CD4-positive, alpha-beta memory T cell (primary cell): Measurements from ENCODE around the gene CAMTA1. TPM values are rescaled to one million over a fixed set of nuclear protein-coding genes. Genes with fewer than 3 reads are reported as not detected.

Experiments used
- CTCF ChIA-PET: fragments of 350-600 bp; sonication (Branson Sonifier 250); formaldehyde crosslinking; loops from one replicate; lab custom pipeline; 2021; ENCODE audit warnings: inconsistent platforms; ENCODE audit not compliant: partially characterized antibody; lab: Charles Lee
- POLR2A ChIA-PET: fragments of 350-600 bp; sonication (Branson Sonifier 250); formaldehyde crosslinking; loops from one replicate; lab custom pipeline; 2021; ENCODE audit not compliant: partially characterized antibody; lab: Charles Lee
- DNase-seq, 5 donors: peaks; one replicate each; pipeline versions ENCODE4 v3.0.0 to v3.0.0-alpha.2; 2020 to 2022; ENCODE audit warnings: mixed read lengths in 1 of 5
- H3K27ac ChIP-seq: one replicate; pipeline ENCODE4 v1.7.0; 2013; ENCODE audit warnings: low read depth, low read length
- H3K27me3 ChIP-seq: 2 replicates; pipeline ENCODE4 v1.7.0; 2013; ENCODE audit warnings: mild to moderate bottlenecking, low read length, moderate library complexity; ENCODE audit not compliant: insufficient read depth
- H3K36me3 ChIP-seq: 2 replicates; pipeline ENCODE4 v1.7.0; 2013; ENCODE audit warnings: mild to moderate bottlenecking, low read length, moderate library complexity; ENCODE audit not compliant: insufficient read depth
- H3K4me1 ChIP-seq: 2 replicates; pipeline ENCODE4 v1.7.0; 2013; ENCODE audit warnings: mild to moderate bottlenecking, low read length, moderate library complexity; ENCODE audit not compliant: insufficient read depth
- H3K4me3 ChIP-seq, 2 donors: one replicate each; pipeline ENCODE4 v1.7.0; 2013; ENCODE audit warnings: low read length in 2 of 2, mild to moderate bottlenecking in 1 of 2
- H3K9me3 ChIP-seq, 2 donors: one replicate each; pipeline ENCODE4 v1.7.0; 2013; ENCODE audit warnings: low read length in 2 of 2, control low read depth in 1 of 2; ENCODE audit not compliant: control insufficient read depth in 1 of 2
- H3K27ac Mint-ChIP-seq, 7 donors: one replicate each; pipeline ENCODE4 v1.8.0; 2020 to 2021; ENCODE audit warnings: mixed read lengths in 7 of 7, mild to moderate bottlenecking in 6 of 7, inconsistent platforms in 3 of 7, moderate library complexity in 3 of 7
- H3K27me3 Mint-ChIP-seq, 2 donors: one replicate each; pipeline ENCODE4 v1.8.0; 2020 to 2021; ENCODE audit warnings: mixed read lengths in 2 of 2
- H3K36me3 Mint-ChIP-seq, 2 donors: one replicate each; pipeline ENCODE4 v1.8.0; 2020 to 2021; ENCODE audit warnings: mixed read lengths in 2 of 2, inconsistent platforms in 1 of 2, mild to moderate bottlenecking in 1 of 2
- H3K4me1 Mint-ChIP-seq, 4 donors: one replicate each; pipeline ENCODE4 v1.8.0; 2020 to 2021; ENCODE audit warnings: mixed read lengths in 4 of 4, mild to moderate bottlenecking in 1 of 4
- H3K4me3 Mint-ChIP-seq, 8 donors: one replicate each; pipeline ENCODE4 v1.8.0; 2020 to 2021; ENCODE audit warnings: mixed read lengths in 8 of 8, mild to moderate bottlenecking in 7 of 8, moderate library complexity in 6 of 8, inconsistent platforms in 3 of 8
- H3K9me3 Mint-ChIP-seq, 8 donors: one replicate each; pipeline ENCODE4 v1.8.0; 2020 to 2021; ENCODE audit warnings: mixed read lengths in 8 of 8, mild to moderate bottlenecking in 5 of 8, inconsistent platforms in 3 of 8, moderate library complexity in 1 of 8
- intact Hi-C: fragments of 100-400 bp; cut with micrococcal nuclease; formaldehyde crosslinking; loops from one replicate; pipeline ENCODE4 v1.15.1; 2023
- polyA plus RNA-seq, 2 donors: library from polyadenylated mRNA; unstranded; fragments of 300-500 nt; fragmentation: Illumina TruSeq; gene quantifications; one replicate each; pipeline ENCODE4 v1.2.3, GENCODE V29; 2021
- total RNA-seq, 2 experiments: library from RNA; stranded (reverse); gene quantifications; one replicate each; pipeline ENCODE4 v1.2.3, GENCODE V29; 2021

Gene CAMTA1
- total and polyA plus RNA-seq, 4 experiments from 2014 or later = 39.1 to 118 (median 59.9) TPM

DNA sequence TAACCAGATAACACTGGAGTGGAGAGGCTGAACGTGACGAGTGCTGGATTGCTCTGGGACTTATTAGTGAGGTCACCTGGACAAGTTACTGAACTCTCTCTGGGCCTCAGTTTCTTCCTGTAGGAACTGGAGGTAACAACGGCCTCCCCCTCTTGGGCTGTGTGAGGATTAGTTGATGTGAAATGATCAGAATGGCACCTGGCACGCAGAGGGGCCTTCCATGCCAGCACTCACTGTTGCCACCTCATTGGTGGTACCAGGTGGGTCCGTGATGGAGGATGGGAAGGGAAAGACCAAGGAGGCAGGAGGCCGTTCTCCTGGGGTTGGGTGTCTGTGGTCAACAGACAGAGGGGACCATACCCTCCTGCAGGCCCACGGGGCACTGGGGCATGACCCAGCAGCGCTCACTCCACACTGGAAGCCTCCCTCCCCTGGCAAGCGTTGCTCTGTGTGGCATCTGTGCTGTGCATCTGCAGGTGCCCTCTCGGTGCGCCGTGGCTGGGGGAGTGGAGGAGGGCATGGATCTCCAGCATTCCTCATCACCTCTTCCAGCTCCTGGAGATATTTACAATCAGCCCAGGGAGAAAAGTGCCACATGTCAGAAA is 636.3 kb downstream of the CAMTA1 start:
- no peak overlapping the region for H3K27ac ChIP-seq
- Mint-ChIP-seq H3K9me3 (peaks cover 0 to 18% (median 8%) of the 10 kb centered on the region in 8 donors), H3K27ac (no peak overlapping the region), H3K27me3 (peaks cover 5 to 9% of the 10 kb centered on the region in 2 donors), H3K4me3 (no peak overlapping the region), H3K36me3 (no peaks in the 10 kb centered on the region), H3K4me1 (no peaks in the 10 kb centered on the region)
- no peak overlapping the region for H3K4me3 ChIP-seq
- ChIA-PET CTCF (no interaction called here), POLR2A (no interaction called here)
- intact Hi-C loops = no loop called here
- no peaks in the 10 kb centered on the region for H3K4me1 ChIP-seq
- no peaks in the 10 kb centered on the region for H3K27me3 ChIP-seq
- H3K9me3 ChIP-seq = no peaks in the 10 kb centered on the region
- no peak for DNase-seq
- no peaks in the 10 kb centered on the region for H3K36me3 ChIP-seq

DNA sequence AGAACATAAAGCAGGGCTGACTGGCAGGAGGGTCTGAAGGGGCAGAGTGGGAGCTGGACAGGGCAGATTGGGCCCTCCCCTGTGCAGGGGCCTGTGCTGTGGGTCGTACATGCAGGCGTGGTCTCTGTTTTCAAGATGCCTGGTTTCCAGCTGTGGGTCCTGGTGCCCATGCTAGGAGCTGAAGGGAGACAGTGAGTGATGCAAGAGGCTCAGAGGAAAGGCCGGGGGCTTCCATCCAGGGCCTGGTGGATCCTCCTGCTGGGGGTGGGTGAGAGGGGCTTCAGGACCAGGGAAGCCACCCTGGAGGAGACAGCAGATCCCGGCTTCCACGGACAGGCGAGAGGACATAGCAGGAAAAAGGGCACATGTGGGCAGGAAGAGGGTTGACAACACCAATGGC is 636.8 kb downstream of the CAMTA1 start:
- Histone ChIP-seq H3K4me3 (no peak overlapping the region), H3K27ac (no peak overlapping the region), H3K36me3 (no peaks in the 10 kb centered on the region), H3K9me3 (no peaks in the 10 kb centered on the region), H3K4me1 (no peaks in the 10 kb centered on the region), H3K27me3 (no peaks in the 10 kb centered on the region)
- CTCF ChIA-PET = no interaction called here
- no peak overlapping the region for H3K4me3 Mint-ChIP-seq
- no peaks in the 10 kb centered on the region for H3K4me1 Mint-ChIP-seq
- POLR2A ChIA-PET = no interaction called here
- H3K27me3 Mint-ChIP-seq = peaks cover 5 to 9% of the 10 kb centered on the region in 2 donors
- peaks cover 0 to 18% (median 8%) of the 10 kb centered on the region in 8 donors for H3K9me3 Mint-ChIP-seq
- no peak for DNase-seq
- H3K36me3 Mint-ChIP-seq = no peaks in the 10 kb centered on the region
- intact Hi-C loops = no loop called here
- H3K27ac Mint-ChIP-seq = no peak overlapping the region

DNA sequence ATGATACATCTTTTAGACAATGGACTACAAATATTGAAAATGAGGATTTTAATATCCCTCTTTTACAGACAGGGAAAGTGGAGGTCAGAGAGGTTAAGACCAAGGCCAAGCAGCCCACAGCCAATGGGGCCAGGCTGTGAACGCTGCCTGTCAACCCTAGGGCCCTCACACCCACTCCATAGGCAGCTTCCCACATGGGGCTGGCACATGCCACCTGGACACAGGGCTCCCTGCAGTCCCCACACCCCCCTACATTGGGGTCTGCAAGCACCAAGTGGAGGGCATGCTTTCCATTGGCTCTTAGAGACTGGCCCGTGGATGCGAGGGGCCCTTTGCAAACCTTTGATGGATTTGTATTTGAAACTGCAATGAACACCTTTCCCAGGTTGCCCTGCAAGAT is 637.3 kb downstream of the CAMTA1 start:
- Histone ChIP-seq H3K27me3 (no peaks in the 10 kb centered on the region), H3K4me1 (no peaks in the 10 kb centered on the region)

DNA sequence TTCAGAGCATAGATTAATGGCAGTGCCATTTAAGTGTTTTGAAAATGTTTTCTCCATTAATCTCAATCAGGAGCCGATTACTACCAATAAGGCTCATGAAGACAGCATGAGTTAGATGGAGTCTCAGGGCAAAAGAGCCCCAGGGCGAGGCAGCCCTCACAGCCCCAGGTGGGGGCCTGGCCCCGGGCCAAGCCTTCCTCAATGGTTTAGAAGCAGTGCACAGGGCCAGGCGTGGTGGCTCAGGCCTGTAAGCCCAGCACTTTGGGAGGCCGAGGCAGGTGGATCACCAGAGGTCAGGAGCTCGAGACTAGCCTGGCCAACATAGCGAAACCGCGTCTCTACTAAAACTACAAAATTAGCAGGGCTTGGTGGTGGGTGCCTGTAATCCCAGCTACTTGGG is 637.7 kb downstream of the CAMTA1 start:
- H3K27me3 ChIP-seq = no peaks in the 10 kb centered on the region
- Mint-ChIP-seq H3K36me3 (no peaks in the 10 kb centered on the region), H3K27ac (no peak overlapping the region), H3K9me3 (peaks cover 0 to 13% (median 4%) of the 10 kb centered on the region in 8 donors), H3K27me3 (peaks cover 5 to 9% of the 10 kb centered on the region in 2 donors), H3K4me1 (no peaks in the 10 kb centered on the region), H3K4me3 (no peak overlapping the region)
- CTCF ChIA-PET = no interaction called here
- no peak overlapping the region for H3K4me3 ChIP-seq
- H3K4me1 ChIP-seq = no peaks in the 10 kb centered on the region
- POLR2A ChIA-PET = no interaction called here
- intact Hi-C loops = no loop called here
- H3K27ac ChIP-seq = no peak overlapping the region
- DNase-seq = no peak
- no peaks in the 10 kb centered on the region for H3K9me3 ChIP-seq
- H3K36me3 ChIP-seq = no peaks in the 10 kb centered on the region

More for the DNA sequence above, 637.3 kb downstream of the CAMTA1 start:
- Histone ChIP-seq H3K36me3 (no peaks in the 10 kb centered on the region), H3K4me3 (no peak overlapping the region), H3K27ac (no peak overlapping the region), H3K9me3 (no peaks in the 10 kb centered on the region)
- H3K4me1 Mint-ChIP-seq = no peaks in the 10 kb centered on the region
- ChIA-PET POLR2A (no interaction called here), CTCF (no interaction called here)
- H3K4me3 Mint-ChIP-seq = no peak overlapping the region
- H3K9me3 Mint-ChIP-seq = peaks cover 0 to 17% (median 7%) of the 10 kb centered on the region in 8 donors
- intact Hi-C loops = no loop called here
- no peak for DNase-seq
- peaks cover 5 to 9% of the 10 kb centered on the region in 2 donors for H3K27me3 Mint-ChIP-seq
- H3K36me3 Mint-ChIP-seq = no peaks in the 10 kb centered on the region
- no peak overlapping the region for H3K27ac Mint-ChIP-seq

DNA sequence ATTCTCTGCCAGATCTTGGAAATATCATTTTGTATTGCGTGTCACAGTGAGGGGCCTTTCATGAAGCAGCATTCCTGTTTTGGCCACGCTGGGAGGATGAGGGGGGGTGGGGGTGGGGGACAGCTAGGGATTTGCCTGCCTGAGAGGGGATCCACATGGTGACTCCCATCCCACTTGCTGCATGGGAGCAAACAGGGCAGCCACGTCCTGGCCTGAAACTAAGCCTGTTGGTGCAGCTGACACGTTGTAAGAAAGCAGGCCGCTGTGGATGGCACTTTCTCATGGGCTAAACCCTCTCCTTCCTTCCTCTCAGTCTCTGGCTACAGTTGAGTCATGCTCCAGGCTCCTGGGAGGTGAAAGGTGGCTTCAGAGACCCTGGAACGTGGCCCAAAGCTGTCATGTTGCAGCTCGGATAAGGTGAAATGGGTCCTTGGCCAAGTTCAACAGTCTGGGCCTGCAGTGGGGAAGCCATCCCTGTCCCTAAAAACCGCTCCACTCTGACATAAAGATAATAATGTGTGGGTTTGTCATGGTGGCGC is 639.2 kb downstream of the CAMTA1 start:
- no peaks in the 10 kb centered on the region for H3K4me1 ChIP-seq
- POLR2A ChIA-PET = no interaction called here
- intact Hi-C loops = no loop called here
- H3K27ac ChIP-seq = no peak overlapping the region
- H3K27me3 ChIP-seq = no peaks in the 10 kb centered on the region
- no peak for DNase-seq
- no peak overlapping the region for H3K27ac Mint-ChIP-seq
- no peak overlapping the region for H3K4me3 Mint-ChIP-seq
- no peak overlapping the region for H3K4me3 ChIP-seq
- peaks cover 0 to 6% (median 2%) of the 10 kb centered on the region in 8 donors for H3K9me3 Mint-ChIP-seq
- no peaks in the 10 kb centered on the region for H3K9me3 ChIP-seq
- H3K36me3 ChIP-seq = no peaks in the 10 kb centered on the region
- H3K4me1 Mint-ChIP-seq = no peaks in the 10 kb centered on the region
- peaks cover 5% of the 10 kb centered on the region in 2 donors for H3K27me3 Mint-ChIP-seq
- H3K36me3 Mint-ChIP-seq = no peaks in the 10 kb centered on the region
- CTCF ChIA-PET = no interaction called here

DNA sequence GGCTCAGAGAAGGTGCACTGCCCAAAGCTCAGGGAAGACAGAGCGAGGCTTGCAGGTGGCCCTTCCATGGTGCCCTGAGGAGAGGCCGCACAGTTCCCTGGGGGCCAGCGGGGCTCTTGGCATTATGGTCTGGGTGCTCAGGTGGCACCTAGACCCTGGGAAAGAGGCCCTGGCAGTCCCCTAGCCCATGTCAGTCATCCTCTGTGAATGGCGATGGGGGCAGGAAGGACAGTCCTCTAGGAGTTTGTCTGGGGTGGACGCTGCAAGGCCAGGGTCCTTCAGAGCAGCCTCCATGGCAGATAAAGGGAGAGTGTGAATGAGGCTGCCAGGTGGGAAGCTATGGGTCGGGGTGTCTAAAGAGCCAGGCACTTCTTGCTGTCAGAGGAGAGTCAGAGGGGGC is 640.0 kb downstream of the CAMTA1 start:
- H3K27me3 Mint-ChIP-seq = peaks cover 3 to 5% of the 10 kb centered on the region in 2 donors
- no peak for DNase-seq
- H3K4me3 Mint-ChIP-seq = no peak overlapping the region
- ChIA-PET POLR2A (no interaction called here), CTCF (no interaction called here)
- Histone ChIP-seq H3K9me3 (no peaks in the 10 kb centered on the region), H3K36me3 (no peaks in the 10 kb centered on the region), H3K4me1 (no peaks in the 10 kb centered on the region), H3K27me3 (no peaks in the 10 kb centered on the region), H3K27ac (no peak overlapping the region), H3K4me3 (no peak overlapping the region)
- H3K9me3 Mint-ChIP-seq = peaks cover 0 to 2% (median under 1%) of the 10 kb centered on the region in 8 donors
- H3K4me1 Mint-ChIP-seq = no peaks in the 10 kb centered on the region
- intact Hi-C loops = no loop called here
- no peaks in the 10 kb centered on the region for H3K36me3 Mint-ChIP-seq
- H3K27ac Mint-ChIP-seq = no peak overlapping the region

DNA sequence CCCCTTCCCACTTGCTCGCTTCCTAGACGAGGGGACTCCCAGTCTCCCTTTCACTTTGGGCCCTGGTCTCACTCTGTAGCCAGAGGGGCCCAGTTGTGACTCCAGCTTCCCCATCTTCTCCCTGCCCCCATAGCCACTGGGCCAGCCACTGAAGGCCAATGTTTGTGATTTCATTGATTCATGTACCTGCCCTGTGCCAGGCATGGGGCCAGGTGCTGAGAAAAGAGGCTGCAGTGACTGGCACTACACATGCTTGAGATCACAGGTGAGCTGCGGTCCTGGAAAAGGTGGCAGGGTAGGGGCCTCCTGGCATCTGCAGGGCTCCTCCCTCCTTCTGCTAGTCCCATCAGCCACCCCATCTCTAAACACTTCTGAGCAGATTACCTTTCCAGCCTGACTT is 640.5 kb downstream of the CAMTA1 start:
- Histone ChIP-seq H3K4me3 (no peak overlapping the region), H3K4me1 (no peaks in the 10 kb centered on the region), H3K36me3 (no peaks in the 10 kb centered on the region), H3K27me3 (no peaks in the 10 kb centered on the region), H3K27ac (no peak overlapping the region), H3K9me3 (no peaks in the 10 kb centered on the region)
- no peaks in the 10 kb centered on the region for H3K4me1 Mint-ChIP-seq
- H3K9me3 Mint-ChIP-seq = peaks cover 0 to 2% (median 0%) of the 10 kb centered on the region in 8 donors
- CTCF ChIA-PET = no interaction called here
- no peaks in the 10 kb centered on the region for H3K36me3 Mint-ChIP-seq
- POLR2A ChIA-PET = no interaction called here
- no peak for DNase-seq
- intact Hi-C loops = no loop called here
- no peak overlapping the region for H3K4me3 Mint-ChIP-seq
- H3K27ac Mint-ChIP-seq = no peak overlapping the region
- H3K27me3 Mint-ChIP-seq = peaks cover 2 to 5% of the 10 kb centered on the region in 2 donors
